Stimulated activated CD8-positive, alpha-beta memory T cell treated with anti-CD3 and anti-CD28 coated beads, Interleukin-15, amount 100 ng/mL, for 4 hours (primary cell): ENCODE measurements around the gene MICU1.
"Not testable (repeated sequence)": the region's sequence is repeated elsewhere in the genome, so short reads cannot be mapped to it uniquely, and the experiment has no call there.

Experiments
- DNase-seq, 2 donors: peaks; one replicate each; pipeline ENCODE4 v3.0.0-alpha.2; 2020; ENCODE audit warnings: low read depth in 2 of 2

The MICU1 gene

DNA sequence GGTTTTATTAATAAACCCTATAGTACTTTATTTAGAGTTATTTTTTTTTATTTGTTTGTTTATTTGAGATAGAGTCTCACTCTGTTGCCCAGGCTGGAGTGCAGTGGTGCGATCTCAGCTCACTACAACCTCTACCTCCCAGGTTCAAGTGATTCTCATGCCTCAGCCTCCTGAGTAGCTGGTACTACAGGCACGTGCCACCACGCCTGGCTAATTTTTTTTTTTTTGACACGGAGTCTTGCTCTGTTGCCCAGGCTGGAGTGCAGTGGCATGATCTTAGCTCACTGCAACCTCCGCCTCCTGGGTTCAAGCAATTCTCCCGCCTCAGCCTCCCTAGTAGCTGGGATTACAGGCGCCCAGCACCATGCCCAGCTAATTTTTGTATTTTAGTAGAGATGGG lies 279.8 kb downstream of the MICU1 start:
- not testable (repeated sequence) for DNase-seq

DNA sequence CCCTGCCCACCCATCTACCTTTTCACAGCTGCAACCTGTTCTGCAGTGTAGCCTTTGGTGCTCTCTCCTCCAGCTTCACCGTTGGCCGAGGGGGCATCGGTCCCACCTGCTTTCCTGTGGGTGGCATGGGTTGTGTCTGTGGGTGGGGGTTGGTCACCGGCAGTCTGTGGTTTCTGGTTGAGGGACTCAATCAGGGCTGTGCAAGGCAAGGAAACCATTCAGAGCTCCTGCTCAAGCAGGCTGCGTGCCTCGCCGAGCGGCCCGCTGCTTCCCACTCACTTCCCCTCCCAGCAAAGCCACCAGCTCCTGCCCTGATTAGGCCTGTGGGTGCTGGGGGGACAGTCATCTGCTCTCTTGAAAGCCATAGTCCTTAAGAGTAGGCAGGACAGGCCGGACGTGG lies 280.9 kb downstream of the MICU1 start:
- no peak for DNase-seq

DNA sequence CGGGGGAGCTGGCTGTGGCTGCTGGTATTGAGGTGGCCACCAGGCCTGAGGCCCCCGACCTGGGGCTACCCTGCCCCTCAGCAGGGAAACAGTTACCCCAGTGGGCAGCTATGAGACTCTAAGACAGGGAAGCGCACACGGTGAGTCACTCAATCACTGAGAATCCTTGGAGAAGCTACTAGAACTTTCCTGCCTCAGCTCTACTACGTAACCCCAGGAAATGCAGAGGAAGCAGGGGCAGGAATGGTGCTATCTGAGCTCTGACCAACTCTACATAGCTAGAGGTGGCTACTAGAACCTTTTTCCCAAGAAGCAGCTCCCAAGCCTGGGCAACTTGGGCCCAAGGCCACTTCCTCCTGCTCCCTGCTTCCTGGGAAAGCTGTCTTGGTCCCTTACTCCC lies 283.0 kb downstream of the MICU1 start:
- no peak for DNase-seq

DNA sequence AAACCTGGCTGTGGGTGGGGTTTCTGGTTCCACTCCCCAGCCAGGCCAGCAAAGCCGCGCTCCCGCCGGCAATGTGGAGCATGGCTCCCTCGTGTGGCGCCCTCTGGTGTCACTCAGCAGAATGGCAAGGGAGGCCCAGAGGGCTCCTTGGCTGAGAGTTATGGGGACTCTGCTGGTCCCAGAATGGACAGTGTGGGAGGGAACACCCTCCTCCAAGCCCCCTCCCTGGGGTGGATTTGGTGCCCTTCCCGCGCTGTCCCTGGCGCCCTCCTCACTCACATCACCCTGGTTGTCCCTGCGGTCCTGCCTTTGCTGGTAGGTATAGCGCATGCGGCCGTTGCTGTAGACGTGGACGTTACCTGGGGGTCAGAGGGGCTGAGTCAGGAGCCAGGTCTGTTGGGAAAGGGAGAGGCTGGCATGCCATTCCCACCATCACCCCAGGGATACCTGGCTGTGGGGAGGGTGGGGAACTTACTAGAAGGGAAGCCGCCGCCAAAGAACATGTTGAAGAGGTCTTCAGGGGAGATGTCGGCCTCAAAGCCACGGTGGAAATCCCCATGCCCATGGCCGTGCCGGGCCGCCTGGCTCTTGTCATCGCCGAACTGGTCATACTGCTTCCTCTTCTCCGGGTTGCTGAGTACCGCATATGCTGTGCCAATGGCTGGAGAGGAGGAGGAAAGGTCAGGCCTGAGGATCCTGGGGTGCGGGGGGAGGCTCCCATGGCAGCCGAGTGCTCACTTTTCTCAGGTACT lies 285.2 kb downstream of the MICU1 start:
- DNase-seq: no peak

DNA sequence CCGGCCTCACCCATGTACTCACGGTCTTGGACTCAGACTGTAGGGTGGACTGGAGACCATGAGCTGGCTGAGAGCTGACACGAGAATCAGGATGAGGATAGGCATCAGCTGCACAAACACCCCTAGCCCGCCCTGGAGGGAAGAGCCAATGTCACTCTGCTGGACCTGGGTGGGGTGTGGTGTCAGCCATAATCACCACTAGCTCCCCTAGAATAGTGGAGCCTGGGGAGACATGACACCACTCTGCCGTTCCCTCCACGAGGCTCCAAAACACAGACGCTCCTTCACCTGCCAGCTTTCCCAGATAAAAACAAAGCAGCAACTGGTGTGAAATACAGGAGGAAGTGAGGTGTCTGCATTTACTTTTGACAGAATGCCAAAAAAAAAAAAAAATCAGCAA lies 287.7 kb downstream of the MICU1 start:
- DNase-seq: no peak

DNA sequence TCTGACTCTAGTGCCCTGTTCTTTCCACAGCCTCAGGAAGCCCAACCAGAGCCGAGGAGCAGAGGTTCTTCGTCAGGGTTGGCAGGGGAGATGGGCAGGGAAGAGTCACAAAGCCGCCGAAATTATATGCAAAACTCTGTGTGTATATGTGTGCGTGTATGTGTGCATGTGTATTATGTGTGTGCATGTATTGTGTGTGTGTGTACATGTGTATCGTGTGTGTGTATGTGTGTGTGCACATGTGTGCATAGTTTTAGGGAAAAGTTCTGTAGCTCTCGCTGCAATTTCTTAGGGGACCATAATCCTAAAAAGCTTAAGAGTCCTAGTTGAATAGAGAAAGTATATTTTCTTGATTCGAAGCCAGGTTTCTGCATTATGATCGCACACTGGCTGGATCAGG lies 288.2 kb downstream of the MICU1 start:
- no peak for DNase-seq

DNA sequence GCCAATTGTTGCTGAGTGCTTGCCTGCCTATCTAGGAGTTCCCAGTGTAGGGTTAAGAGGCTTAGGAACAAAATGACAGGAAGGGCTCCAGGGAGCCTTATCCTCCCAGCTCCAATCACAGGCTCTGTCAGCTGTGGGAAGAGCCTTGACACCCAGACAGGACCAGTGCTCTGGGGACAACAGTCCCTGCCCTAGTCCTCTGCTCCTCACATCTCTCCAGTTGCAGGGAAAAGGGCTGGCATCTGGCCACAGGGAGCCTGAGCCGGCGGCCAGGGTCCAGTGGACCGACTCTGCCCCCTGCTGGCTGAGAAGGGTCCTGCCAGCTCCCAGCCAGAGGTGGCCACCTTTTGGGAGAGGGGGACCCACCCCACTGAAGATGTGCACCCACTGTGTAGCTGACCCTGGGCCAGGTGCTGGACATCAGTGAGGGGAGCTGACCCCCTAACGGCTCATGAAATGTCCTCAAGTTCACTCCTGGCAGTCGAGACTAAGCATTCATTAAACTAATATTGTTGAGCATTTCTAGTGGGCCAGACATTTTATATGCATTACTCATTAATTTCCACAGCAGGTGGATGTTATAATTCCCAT lies 288.7 kb downstream of the MICU1 start:
- DNase-seq: peak in 1 of 2 donors; percentile 38

DNA sequence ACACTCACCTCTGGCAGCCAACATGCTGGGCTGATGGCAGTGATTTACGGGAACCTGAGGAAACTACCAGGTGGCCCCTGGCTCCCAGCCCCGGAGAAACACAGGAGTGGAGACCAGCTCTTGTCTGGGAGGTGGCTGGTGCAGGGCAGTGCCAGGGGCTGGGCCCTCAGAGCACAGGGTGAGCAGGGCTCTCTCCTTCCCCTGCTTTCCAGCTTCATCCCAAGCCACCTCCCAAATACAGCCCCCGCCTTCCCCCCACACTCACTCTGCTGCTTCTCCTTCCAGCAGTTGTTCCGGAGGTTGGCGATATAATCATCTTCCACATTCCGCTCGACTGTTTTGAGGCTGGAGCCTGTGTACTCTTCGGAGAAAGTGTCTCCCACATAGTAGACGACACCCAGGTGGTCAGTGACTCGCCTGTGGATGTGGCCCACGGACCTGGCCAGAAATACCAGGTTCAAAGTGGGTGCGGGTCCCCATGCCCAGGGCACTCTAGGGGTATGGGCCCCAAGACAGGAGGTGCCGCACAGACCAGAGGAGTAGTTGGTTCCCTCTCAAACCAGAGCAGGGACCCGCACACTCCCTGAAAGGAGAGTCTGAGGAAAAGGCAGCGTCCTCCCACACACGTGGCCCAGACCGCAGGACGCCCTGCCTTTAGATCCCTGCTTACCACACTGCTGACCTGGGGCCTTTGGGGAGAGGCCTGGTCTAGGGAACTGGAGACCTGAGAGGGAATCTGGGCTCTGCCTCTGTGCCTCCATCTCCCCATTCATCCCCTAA lies 289.4 kb downstream of the MICU1 start:
- DNase-seq: no peak

DNA sequence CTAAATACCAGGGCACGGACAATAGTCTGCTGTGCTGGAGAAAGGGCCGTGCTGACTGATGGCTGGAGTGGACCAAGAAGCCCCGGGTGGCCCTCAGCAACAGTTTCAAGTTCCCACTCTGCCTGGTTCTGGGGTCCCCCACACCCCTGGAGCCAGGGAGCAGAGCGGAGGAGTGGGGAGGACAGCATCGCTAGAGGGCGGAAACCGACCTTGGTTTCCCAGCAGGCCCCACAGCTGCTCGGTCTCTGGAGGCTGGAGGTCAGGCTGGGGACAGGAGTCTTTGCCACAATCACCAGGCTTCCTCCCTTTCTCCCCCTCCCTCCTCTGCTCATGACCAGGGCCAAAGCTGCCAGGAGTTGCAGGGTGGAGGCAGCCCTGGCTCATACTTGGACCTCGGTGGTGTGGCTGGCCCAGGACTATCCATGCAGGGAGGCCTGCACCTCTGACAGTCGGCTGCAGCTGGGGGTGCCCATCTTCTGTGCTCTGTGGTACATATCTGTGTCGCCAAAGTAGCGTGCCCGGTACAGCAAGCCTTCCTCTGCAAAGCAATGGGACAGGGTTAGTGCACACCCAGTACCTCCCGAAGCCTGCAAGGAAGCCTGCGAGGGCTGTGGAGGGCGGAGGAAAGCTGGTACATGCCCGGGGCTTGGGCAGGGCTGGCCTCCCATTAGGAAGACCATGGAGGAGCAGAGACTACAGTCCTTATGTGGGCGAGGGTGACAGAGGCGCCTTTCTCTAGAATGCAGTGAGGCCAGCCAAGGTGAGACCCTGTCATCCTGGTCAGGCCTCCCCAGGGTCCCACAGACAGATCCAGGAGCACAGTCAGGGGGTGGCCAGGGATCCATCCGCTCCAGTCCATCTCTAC lies 290.3 kb downstream of the MICU1 start:
- no peak for DNase-seq

DNA sequence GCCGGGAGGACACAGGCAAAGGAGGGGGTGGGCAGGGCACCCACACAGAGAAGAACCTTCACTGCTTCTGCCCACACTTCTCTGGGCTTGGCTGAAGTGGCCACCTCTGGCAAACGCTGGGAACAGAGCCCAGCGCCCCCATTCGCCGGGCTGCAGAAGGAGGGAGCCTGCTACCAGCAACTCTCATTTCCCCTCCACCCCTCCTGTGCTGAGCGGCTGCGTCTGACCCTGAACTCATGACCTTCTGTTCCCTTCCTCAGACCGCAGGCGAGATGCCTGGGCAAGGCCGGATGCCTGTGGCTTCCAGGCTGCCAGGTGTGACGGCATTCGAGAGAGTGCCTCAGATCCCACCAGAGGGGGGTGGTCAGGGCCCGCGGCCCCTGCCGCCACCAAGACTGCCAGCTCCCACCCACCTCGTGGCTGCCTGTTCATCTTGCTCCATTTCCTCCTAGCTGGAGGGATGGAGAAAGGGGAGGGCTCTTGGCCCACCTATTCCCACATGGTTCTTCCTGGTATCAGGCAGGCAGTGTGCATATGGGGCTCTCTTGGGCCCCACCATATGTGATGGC lies 291.0 kb downstream of the MICU1 start:
- peak; percentile 62 to 64 for DNase-seq

DNA sequence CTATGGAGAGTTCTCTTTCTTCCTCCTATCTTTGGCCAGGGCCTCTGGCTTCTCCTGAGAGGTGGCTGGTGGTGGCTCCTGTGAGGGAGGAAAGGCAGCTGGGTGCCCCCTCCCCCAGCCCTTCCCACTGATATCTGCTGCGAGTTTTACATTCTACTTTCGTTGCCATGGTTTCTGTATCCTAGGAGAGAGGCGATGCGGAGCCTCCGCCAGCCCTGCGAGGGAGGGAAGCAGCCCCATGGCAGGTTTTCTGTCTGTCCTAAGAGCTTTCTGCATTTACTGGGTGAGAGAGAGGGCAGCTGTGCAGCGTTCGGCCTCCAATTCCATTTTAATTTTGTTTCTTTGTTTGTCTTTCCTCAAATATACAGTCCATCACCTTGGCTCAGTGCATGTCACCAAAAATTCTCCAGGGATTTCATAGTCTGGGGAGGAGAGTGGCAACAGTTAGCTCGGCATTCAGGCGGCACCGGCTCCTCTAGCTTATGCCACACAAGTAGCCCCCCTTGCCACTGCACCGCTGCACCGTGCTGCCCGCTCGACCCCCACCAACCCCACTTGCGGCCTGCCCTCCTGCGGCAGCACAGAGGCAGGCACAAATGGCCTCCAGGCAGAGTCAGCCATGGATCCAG lies 291.6 kb downstream of the MICU1 start:
- no peak for DNase-seq

DNA sequence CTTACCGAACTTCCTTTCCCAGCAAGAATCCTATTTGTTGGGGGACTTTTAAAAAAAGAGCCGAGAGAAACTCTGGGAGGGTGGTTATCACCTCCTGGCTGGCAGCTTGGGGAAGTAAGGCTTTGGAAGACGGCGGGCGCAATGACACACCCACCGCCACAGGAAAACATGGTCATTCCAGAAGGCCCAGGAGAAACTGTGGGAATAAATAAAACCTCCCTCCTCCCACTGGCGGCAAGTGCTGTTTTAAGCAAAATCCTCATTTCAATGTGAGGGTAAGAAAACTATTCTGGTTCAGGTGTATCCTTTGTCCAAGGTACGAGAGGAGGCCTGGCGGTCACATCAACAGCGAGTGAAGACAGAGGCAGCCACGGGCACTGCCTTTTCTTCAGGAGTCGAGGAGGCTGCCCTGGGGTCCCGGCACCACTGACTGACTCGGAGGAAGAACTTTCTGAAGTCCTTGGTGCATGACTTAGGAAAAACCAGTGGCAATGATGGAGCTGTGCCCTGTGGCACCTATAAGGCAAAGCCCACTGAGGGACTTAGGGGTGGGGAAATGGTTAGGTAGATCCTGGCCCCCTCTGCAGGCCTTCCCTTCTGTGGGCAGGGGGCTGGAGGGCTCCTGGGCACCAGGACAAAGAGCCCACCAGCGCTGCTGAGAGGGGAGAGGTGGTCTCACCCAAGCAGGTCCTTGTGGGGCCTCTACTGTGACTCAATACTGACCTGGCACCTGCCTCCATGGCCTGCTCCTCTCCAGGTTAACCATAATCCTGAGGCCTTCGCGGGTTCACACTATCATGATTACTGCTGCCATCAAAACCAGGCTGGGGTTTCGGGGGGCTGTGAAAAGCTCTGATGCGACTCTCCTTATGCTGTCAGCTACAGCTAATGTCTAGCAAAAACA lies 292.5 kb downstream of the MICU1 start:
- DNase-seq: no peak

DNA sequence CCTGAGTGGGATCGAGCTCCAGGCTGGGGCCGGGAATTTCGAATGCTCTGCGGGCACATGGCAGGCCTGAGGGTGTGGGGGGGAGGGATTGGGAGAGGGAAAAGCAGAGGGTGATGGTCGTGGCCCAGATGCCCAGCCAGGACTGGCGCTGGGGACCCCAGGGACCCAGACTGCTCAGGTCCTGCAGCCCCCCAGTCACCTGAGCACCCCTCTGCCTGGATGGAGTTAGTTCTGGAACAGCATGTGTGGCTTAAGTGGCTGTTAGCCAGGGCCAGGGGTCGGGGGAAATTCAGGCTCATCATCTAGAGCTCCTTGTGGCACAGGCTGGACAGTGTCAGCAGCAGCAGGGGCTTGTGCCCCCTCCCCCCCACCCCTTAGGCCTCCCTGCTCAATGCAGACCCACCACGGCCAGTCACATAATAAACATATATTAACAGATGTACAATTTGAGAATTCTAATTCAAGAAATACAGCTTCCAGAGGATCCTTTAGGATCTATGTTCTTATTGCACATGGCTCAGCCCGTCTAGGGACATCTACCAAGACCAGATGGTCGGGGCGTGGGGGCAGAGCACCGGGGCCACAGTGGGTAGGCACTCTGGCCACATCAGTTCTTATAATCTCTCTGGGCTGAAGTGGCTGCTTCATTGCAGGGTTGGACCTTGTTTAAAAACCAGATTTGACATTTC lies 293.3 kb downstream of the MICU1 start:
- no peak for DNase-seq

DNA sequence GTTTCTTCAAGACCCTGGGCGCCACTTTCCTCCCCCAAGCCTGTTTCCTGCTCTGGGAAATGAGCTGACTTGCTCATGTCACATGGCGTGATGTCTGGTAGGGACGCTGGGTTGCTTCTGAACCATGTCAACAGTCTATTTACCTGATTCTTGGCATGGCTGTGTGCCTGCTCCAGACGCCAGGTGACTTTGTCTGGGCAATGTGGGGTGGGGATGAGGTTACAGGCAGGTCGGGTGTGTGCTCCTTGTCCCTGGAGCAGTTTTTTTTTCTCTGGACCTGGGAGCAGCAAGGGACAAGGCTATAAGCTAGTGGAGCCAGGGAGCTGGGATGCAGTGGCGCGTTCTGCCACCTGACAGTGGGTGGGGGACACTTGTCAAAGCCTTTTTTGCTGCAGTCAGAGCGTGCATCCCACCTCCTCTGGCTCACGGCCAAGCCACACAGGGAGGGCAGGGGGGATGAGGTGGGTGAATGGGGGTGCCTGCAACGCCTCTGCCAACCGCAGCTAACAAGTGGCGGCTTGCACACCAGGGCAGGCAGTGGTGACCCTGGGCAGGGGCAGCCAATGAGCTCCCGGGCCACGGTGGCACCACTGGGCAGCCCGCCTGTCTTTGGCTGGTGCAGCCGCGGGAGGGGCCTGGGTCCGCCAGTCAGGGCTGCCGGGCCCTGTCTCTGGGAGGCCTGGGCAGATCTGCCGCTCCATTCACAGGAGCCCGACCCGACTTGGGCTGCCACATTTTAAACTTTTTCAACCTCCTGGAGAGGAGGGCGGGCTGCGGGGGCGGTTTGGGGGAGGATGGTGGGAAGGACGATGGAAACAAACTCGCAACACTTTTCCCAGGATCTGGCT lies 294.1 kb downstream of the MICU1 start:
- peak; percentile 78 to 82 for DNase-seq

DNA sequence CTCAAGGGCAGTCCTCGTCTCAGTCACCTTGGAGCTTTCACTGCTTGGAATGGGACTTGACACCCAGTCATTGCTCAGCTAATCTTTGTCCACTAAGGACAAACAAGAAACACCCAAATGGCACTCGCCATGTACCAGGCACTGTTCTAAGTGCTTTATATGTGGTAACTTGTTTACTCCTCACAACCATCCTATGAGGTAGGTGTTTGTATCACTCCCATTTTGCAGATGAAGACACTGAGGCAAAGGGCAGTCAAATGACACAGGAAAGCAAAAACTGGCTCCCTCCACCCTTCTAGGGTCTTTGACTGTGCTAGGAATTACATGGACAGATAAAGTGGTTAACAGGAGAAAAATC lies 295.8 kb downstream of the MICU1 start:
- no peak for DNase-seq

DNA sequence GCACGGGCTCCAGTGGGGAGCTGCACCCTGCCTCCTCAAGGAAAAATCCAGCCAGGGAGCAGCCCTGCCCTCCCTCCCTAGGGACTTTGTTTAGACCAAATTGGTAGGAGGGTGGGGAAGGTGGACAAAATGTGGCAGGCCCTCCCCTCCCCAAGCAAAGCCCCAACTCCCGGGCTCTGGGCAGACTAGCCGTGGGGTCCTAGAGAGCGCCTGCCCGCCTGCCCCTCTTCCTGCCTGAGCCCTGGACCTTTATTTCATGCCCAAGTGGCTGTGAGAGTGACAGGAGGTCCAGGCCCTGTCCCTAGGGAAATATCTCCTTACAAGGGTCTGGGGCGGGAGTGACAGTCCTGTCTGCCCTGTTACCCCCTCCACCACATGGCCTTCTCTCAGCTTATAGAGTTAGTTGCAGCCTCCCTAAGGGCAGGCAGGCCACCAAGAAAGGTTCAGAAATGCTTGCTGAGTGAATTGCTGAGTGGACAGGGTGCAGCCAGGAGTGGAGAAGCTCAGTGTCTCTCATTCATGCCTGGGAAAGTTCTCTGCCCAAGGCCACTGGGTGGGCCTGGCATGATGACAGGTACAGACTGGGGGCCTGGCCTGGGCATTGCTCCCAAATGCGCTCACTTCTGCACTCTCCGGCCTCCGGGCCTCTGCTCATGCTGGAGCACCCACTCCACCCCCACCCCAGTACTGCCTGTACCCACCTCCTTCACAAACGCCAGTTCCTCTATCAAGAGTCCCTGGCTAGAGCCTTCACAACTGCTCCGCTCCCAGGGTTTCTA lies 296.4 kb downstream of the MICU1 start:
- no peak for DNase-seq

DNA sequence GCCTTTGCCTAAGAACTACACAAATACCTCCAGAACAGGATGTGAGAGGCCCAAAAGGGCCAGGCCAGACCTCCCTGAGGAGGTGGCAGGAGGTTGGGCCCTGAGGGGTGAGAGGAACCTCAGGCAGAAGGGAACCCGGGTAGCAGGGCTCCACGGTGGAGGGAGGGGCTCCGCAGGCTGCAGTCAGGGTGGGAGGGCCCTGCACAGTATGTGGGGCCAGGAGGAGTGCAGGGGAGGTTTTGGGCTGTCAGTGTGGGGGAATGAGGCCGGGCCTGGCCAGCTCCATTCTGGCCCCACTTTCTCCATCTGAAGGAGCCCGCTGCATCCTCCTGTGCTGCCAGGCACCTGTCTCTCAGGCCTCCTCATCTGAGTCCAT lies 297.1 kb downstream of the MICU1 start:
- no peak for DNase-seq
